ENCODE measurements around the gene PRIM2. TPM values are rescaled to one million over a fixed set of nuclear protein-coding genes. Genes with fewer than 3 reads are reported as not detected.
"Not testable (repeated sequence)": the region's sequence is repeated elsewhere in the genome, so short reads cannot be mapped to it uniquely, and the experiment has no call there.

Gene PRIM2
- total RNA-seq, 2 experiments from 2014 or later: 47.2 to 48.7 TPM

GRCh38 chr6:57440735-57441134 is 123.3 kb downstream of the PRIM2 start:
- H3K9me3 Mint-ChIP-seq; intact Hi-C loops (cut with micrococcal nuclease); H3K27ac Mint-ChIP-seq; H3K4me1 Mint-ChIP-seq (ENCODE audit: low read depth); H3K36me3 Mint-ChIP-seq; H3K27me3 Mint-ChIP-seq; H3K4me3 Mint-ChIP-seq; DNase-seq; POLR2A ChIA-PET; CTCF ChIA-PET: not testable (repeated sequence)

GRCh38 chr6:57442133-57442532 is 124.7 kb downstream of the PRIM2 start:
- CTCF ChIA-PET; H3K9me3 Mint-ChIP-seq; POLR2A ChIA-PET; H3K27ac Mint-ChIP-seq; H3K4me3 Mint-ChIP-seq; H3K36me3 Mint-ChIP-seq; intact Hi-C loops (cut with micrococcal nuclease); DNase-seq; H3K27me3 Mint-ChIP-seq; H3K4me1 Mint-ChIP-seq (ENCODE audit: low read depth): not testable (repeated sequence)

GRCh38 chr6:57443181-57443580 is 125.8 kb downstream of the PRIM2 start:
- H3K9me3 Mint-ChIP-seq; H3K27me3 Mint-ChIP-seq; H3K27ac Mint-ChIP-seq; intact Hi-C loops (cut with micrococcal nuclease); DNase-seq; H3K4me1 Mint-ChIP-seq (ENCODE audit: low read depth); CTCF ChIA-PET; POLR2A ChIA-PET; H3K4me3 Mint-ChIP-seq; H3K36me3 Mint-ChIP-seq: not testable (repeated sequence)

GRCh38 chr6:57444787-57445186 is 127.4 kb downstream of the PRIM2 start:
- CTCF ChIA-PET; H3K27me3 Mint-ChIP-seq; intact Hi-C loops (cut with micrococcal nuclease); POLR2A ChIA-PET; H3K4me1 Mint-ChIP-seq (ENCODE audit: low read depth); H3K9me3 Mint-ChIP-seq; H3K27ac Mint-ChIP-seq; DNase-seq; H3K4me3 Mint-ChIP-seq; H3K36me3 Mint-ChIP-seq: not testable (repeated sequence)

GRCh38 chr6:57445379-57445778 is 127.9 kb downstream of the PRIM2 start:
- H3K9me3 Mint-ChIP-seq; intact Hi-C loops (cut with micrococcal nuclease); H3K4me3 Mint-ChIP-seq; POLR2A ChIA-PET; H3K4me1 Mint-ChIP-seq (ENCODE audit: low read depth); H3K27ac Mint-ChIP-seq; DNase-seq; H3K27me3 Mint-ChIP-seq; H3K36me3 Mint-ChIP-seq; CTCF ChIA-PET: not testable (repeated sequence)

GRCh38 chr6:57445790-57446468 is 128.5 kb downstream of the PRIM2 start:
- H3K9me3 Mint-ChIP-seq; H3K36me3 Mint-ChIP-seq; H3K27me3 Mint-ChIP-seq; DNase-seq; POLR2A ChIA-PET; H3K27ac Mint-ChIP-seq; intact Hi-C loops (cut with micrococcal nuclease); H3K4me1 Mint-ChIP-seq (ENCODE audit: low read depth); H3K4me3 Mint-ChIP-seq: not testable (repeated sequence)
- CTCF ChIA-PET: interaction anchor here (0.6 kb wide), 1 partner anchor 247 kb away, joined by 3 read pairs; no protein-coding TSS in a partner anchor

- not testable (repeated sequence) for H3K4me1 Mint-ChIP-seq (ENCODE audit: low read depth); H3K9me3 Mint-ChIP-seq; H3K27me3 Mint-ChIP-seq
These were observed 132.2 kb downstream of the PRIM2 start for GRCh38 chr6:57449496-57450066.

GRCh38 chr6:57459781-57460180 is 142.4 kb downstream of the PRIM2 start:
- H3K4me3 Mint-ChIP-seq; H3K4me1 Mint-ChIP-seq (ENCODE audit: low read depth); H3K27ac Mint-ChIP-seq; H3K9me3 Mint-ChIP-seq; POLR2A ChIA-PET; DNase-seq; intact Hi-C loops (cut with micrococcal nuclease); H3K27me3 Mint-ChIP-seq; CTCF ChIA-PET: not testable (repeated sequence)
- H3K36me3 Mint-ChIP-seq: peaks cover 16% of the 10 kb centered on the region

More at GRCh38 chr6:57449496-57450066, 132.2 kb downstream of the PRIM2 start:
- intact Hi-C loops (cut with micrococcal nuclease); H3K27ac Mint-ChIP-seq; DNase-seq; H3K4me3 Mint-ChIP-seq; POLR2A ChIA-PET; CTCF ChIA-PET: not testable (repeated sequence)
- peaks cover 11% of the 10 kb centered on the region for H3K36me3 Mint-ChIP-seq

GRCh38 chr6:57461022-57461421 is 143.6 kb downstream of the PRIM2 start:
- POLR2A ChIA-PET; intact Hi-C loops (cut with micrococcal nuclease): not testable (repeated sequence)

GRCh38 chr6:57463809-57464208 is 146.4 kb downstream of the PRIM2 start:
- H3K4me1 Mint-ChIP-seq (ENCODE audit: low read depth); H3K9me3 Mint-ChIP-seq; intact Hi-C loops (cut with micrococcal nuclease); H3K4me3 Mint-ChIP-seq; H3K27ac Mint-ChIP-seq; DNase-seq; CTCF ChIA-PET; H3K27me3 Mint-ChIP-seq; POLR2A ChIA-PET; H3K36me3 Mint-ChIP-seq: not testable (repeated sequence)

More at GRCh38 chr6:57461022-57461421, 143.6 kb downstream of the PRIM2 start:
- H3K27ac Mint-ChIP-seq; H3K9me3 Mint-ChIP-seq; CTCF ChIA-PET; DNase-seq; H3K4me3 Mint-ChIP-seq; H3K27me3 Mint-ChIP-seq; H3K4me1 Mint-ChIP-seq (ENCODE audit: low read depth): not testable (repeated sequence)
- peaks cover 10% of the 10 kb centered on the region for H3K36me3 Mint-ChIP-seq

- POLR2A ChIA-PET; DNase-seq; H3K36me3 Mint-ChIP-seq; CTCF ChIA-PET; H3K27me3 Mint-ChIP-seq; H3K9me3 Mint-ChIP-seq; H3K27ac Mint-ChIP-seq; H3K4me3 Mint-ChIP-seq; H3K4me1 Mint-ChIP-seq (ENCODE audit: low read depth); intact Hi-C loops (cut with micrococcal nuclease): not testable (repeated sequence)
These were observed 148.5 kb downstream of the PRIM2 start for GRCh38 chr6:57465968-57466367.

- CTCF ChIA-PET: no interaction called here
- peaks cover 2% of the 10 kb centered on the region for H3K36me3 Mint-ChIP-seq
- H3K4me3 Mint-ChIP-seq: no peak overlapping the region
- peaks cover 2% of the 10 kb centered on the region for H3K4me1 Mint-ChIP-seq (ENCODE audit: low read depth)
- POLR2A ChIA-PET: no interaction called here
- H3K9me3 Mint-ChIP-seq: peaks cover 6% of the 10 kb centered on the region
- DNase-seq: no peak
- intact Hi-C loops (cut with micrococcal nuclease): no loop called here
- no peaks in the 10 kb centered on the region for H3K27me3 Mint-ChIP-seq
- no peak overlapping the region for H3K27ac Mint-ChIP-seq
These were observed 151.6 kb downstream of the PRIM2 start for GRCh38 chr6:57469072-57469471.

- H3K27ac Mint-ChIP-seq; H3K36me3 Mint-ChIP-seq; H3K4me1 Mint-ChIP-seq (ENCODE audit: low read depth); H3K9me3 Mint-ChIP-seq; DNase-seq; POLR2A ChIA-PET; CTCF ChIA-PET; intact Hi-C loops (cut with micrococcal nuclease); H3K4me3 Mint-ChIP-seq; H3K27me3 Mint-ChIP-seq: not testable (repeated sequence)
These were observed 152.7 kb downstream of the PRIM2 start for GRCh38 chr6:57470148-57470547.

All from activated CD4-positive, alpha-beta memory T cell treated with anti-CD3 and anti-CD28 coated beads for 36 hours (primary cell).